Measurements from ENCODE around the gene HTR1D.

GRCh38 chr1:23174426-23175110 is 42.7 kb downstream of the HTR1D start:
- TF ChIP-seq POLR2AphosphoS5 (IDR thresholded peaks at IDR 0.05; ENCODE audit: borderline replicate concordance, low read depth, low read length) (no peak), EZH2 (IDR thresholded peaks at IDR 0.05) (no peak)
